HG03457 (cell line): ENCODE measurements around the gene ALK.
"Not testable (repeated sequence)": the region's sequence is repeated elsewhere in the genome, so short reads cannot be mapped to it uniquely, and the experiment has no call there.

Experiments used
- ATAC-seq: cut with Tn5 transposase; IDR thresholded peaks from one replicate; pipeline ENCODE4 v1.9.1; 2021; ENCODE audit warnings: moderate number of reproducible peaks; ENCODE audit not compliant: unreplicated experiment

Gene ALK

DNA sequence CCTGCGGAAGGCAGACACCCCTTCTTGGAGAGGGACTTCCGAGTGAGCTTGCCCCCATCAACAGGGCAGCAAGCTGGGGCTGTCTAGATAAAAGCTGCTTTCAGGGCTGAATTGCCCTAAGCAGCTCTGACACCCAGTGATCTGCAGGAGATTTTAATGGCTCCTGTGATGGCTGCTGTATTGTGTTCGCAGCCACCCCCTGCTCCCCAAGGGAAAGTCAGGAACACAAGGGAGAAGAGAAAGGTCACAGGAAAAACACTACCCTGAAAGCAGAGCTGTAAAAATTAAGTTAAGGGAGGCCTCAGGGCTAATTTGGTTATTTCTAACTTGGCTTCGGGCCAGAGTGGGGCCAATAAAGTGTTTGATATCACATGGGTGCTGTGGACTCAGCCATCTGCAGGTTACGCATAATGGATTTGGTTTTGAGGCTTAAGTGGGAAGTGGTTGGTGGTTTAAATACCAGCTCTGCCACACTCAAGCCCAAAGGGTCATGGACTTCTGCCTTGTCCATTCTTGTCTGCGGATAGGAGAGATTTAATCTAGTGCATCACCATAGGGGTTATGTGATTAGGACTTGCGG lies 658.6 kb downstream of the ALK start:
- no peak for ATAC-seq

GRCh38 chr2:29261003-29261402 lies 660.4 kb downstream of the ALK start:
- ATAC-seq = no peak

GRCh38 chr2:29260142-29260772 lies 661.1 kb downstream of the ALK start:
- ATAC-seq = no peak

GRCh38 chr2:29259221-29259620 lies 662.2 kb downstream of the ALK start:
- no peak for ATAC-seq

DNA sequence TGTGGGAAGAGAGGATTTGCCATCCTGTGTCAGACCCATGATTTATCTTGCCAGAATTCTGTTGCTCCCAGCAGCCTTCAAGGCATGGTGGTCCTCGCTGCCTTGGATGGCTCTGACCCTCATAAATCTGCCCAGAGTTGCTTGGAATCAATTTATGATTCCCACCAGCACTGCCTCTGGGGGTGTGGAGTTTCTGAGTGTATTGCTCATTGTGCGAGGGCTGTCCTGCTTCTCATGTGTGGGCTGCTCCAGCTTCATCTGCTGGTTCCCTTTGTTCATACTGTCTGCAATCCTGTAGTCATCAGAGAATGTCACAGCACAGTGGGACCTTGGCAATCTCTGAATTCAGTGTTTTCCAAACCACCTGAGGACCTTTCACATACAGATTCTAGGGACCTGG lies 666.4 kb downstream of the ALK start:
- ATAC-seq = no peak

DNA sequence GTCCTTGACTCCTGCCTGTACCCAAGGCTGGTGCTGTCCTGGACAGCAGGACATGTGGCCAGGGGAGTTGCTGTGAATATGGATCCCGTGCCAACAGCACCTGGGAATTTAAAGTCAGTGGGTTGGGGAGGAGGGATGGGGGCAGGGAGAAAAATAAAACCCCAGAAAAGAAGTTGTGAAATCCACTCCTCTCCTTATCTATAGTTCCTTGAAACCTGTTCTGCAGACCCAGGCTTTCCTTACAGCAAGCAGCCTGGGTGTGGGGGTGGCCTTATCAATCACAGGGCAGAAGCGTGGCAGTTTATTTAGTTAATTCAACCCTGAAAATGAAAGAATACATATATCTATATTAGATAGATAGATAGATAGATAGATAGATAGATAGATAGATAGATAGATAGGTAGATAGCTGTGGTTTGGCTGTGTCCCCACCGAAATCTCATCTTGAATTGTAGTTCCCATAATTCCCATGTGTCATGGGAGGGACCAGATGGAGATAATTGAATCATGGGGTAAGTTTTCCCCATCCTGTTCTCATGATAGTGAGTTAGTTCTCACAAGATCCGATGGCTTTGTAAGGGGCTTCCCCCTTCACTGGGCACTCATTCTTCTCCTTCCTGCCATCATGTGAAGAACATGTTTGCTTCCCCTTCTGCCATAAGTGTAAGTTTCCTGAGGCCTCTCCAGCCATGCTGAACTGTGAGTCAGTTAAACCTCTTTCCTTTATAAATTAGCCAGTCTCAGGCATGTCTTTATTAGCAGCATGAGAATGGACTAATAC lies 667.7 kb downstream of the ALK start:
- not testable (repeated sequence) for ATAC-seq

GRCh38 chr2:29253026-29253425 lies 668.4 kb downstream of the ALK start:
- no peak for ATAC-seq

DNA sequence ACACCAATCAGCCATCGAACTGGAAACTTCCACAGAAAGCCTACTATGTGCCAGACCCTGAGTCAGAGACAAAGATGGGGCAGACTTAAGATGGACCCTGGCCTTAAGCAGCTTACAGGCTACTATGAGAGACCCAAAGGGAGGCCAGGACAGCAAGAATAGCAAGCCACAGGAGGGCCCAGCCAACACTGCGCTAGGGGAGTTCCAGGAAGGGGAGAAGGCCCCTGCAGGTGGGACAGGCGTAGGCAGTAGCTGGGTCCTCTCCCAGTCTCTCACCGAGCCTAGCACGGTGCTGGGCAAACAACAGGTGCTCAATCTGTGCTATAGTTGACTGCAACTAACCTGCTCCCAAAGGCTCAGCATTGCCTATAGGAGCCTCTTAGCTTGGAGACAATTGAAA lies 670.0 kb downstream of the ALK start:
- no peak for ATAC-seq

DNA sequence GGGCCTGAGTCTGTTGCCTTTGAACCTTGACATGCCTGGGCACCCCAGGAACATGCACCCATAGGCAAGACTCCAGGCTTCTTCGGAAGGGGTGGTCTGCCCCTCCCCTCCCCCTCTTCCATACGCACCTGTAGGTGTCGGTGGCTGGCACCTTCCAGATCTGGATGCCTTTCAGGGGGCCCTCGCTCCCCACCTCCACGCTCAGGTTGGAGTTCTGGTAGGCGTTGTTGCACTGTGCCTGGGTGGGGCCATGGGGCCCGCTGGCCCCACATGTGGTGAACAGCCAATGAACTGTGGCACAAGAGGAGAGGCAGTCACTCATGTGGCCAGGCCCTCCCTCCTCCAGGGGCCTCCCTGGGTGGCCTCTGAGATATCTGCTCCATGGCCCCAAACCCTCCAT lies 670.4 kb downstream of the ALK start:
- no peak for ATAC-seq

GRCh38 chr2:29249666-29250253 lies 671.6 kb downstream of the ALK start:
- ATAC-seq = no peak

DNA sequence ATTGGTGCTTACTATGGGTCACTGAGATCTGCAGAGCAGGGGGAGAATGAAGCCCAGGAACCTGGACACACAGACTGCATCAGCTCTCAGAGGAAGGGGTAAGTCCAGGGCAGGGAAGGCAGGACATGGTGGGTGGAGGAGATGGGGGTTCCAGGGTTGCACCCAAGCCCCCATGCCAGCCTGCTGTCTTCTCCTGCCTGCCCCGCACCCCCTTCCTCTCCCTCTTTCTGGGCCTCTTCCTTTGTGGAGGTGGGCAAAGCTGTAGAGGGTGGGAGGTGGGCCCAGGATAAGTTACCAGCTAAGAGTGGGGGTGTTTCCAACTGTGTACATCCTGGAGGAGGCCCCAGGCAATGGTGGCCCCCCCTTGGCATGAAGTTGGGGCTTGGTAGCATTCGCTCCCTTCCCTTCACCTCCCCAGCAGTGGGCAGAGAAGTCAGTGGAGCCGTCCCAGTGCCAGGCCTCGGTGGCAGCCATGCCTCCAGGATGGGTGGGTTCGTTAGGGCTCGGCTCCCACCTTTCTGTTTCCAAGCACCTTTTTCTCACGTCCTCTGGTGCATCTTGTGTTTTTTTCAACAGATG lies 674.0 kb downstream of the ALK start:
- no peak for ATAC-seq

- ATAC-seq = no peak
These were observed 674.7 kb downstream of the ALK start for GRCh38 chr2:29246383-29247300.

DNA sequence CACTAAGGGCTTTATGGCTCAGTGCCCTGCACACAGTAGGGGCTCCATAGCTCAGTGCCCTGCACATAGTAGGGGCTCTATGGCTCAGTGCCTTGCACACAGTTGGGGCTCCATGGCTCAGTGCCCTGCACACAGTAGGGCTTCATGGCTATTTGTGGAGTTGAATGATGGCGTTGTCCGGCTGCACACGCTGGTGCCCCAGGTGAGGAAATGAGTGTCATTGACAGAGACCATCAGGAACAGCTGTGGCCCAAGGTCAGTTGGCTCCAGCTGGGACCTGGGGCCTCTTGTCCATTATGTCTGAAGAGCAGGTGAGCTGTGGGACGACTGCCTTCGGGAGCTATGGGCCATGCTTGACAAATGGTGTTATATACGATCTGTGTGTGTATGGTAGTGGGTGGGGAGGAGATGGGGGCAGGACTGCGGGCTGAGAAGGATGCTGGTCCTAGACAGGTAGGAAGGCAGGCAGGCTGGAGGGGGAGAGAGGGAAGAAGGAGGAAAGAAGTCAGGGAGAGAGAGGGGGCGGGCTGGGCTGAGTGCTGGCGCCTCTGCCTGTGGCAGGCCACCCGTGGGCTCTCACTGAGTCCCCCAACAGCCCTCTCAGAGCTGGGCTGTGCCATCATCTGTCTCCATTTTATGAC lies 675.5 kb downstream of the ALK start:
- ATAC-seq = no peak

- ATAC-seq = not testable (repeated sequence)
These were observed 676.2 kb downstream of the ALK start for GRCh38 chr2:29245035-29245741.

DNA sequence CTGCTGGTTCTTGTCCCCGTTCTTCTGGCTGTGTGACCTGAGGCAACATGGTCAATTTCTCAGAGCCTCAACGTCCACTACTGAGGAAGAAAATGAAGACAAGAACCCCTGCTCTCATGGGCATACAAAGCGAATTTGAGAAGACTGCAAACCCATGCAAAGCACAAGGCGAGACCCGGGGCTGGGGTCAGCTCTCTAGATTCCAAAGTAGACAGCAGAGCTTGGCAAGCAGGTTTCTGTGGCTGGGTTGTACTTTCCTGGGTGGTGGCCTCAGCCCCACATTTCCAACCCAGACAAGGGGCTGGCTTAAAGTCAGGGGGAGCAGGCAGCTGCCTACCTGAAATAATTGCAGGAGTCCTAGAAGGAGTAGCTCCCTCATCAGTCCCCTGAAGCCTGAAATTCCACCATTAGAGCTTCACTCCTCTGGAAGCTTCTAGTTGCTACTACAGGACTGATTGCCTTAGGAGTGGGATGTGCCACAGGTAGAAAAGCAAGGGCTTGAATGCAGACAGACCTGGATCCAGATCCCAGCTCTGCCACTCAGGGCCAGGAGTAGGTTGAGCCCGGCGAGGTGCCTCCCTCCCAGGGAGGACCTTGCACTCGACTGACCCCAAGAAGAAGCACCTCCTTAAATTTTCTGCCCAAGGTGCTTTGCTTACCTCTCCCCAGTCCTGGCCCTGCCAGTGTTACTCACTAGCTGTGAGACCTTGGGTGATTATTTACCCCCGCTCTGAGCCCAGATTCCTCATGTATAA lies 678.6 kb downstream of the ALK start:
- ATAC-seq = no peak

DNA sequence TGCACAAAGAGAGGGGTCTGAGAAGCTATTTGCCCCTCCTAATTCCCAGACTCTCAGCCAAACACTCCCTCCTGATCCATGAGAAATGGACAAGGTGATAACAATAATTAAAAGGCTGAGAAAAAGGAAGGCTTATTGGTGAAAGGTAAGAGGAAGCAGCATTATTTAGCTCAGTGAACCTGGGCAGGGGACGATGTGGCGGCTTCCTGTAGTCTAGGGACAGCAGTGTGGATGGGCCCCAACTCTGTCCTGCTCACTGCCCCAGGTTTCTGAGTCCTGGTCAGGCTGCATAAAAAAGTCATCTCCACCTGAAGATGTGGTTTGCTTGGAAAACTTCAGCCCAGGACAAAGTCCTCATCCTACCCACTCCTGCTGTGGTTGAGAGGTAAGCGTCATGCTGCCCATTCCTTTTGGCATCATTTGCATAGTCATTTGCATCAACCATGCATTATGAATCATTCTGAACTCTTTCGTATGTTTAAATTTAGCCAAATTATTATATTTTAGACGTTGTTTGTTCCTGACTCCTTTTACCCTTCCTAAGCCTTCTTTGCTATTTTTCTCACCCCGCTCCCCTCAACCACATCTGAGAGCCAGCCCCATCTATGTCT lies 679.3 kb downstream of the ALK start:
- ATAC-seq = no peak

DNA sequence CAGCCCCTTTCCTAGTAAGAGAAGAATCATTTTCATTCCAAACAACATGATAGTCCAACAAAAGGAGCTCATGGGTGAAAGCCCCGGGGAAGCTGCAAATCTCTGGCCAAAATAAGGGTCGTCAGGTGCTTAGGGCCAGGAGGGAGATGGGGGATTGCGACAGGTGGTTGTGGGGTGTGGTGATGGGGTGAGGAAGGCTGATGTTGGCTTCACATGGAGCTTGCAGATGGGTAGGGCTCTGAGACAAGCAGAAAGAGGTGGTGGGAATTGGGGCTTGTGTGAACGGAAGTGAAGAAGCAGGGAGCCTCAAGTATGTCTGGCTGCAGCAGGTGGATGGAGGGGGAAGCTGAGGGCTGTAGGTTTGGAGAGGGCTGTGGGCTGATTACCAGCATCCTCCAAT lies 680.0 kb downstream of the ALK start:
- no peak for ATAC-seq

- no peak for ATAC-seq
These were observed 680.8 kb downstream of the ALK start for GRCh38 chr2:29240601-29241000.
